H1 (cell line): ENCODE measurements around the gene ITPK1.

Source experiments
- EP300 ChIP-seq, 2 experiments: IDR thresholded peaks; 1 replicate in 1 of 2; 2 replicates in 1 of 2; pipeline ENCODE4 v1.6.1; 2011 to 2012; ENCODE audit warnings: low read depth in 2 of 2, low read length in 2 of 2, mild to moderate bottlenecking in 2 of 2, borderline replicate concordance in 1 of 2, inconsistent platforms in 1 of 2, moderate library complexity in 1 of 2
- POLR2A ChIP-seq, 2 experiments: IDR thresholded peaks; 1 replicate in 1 of 2; 2 replicates in 1 of 2; pipeline ENCODE4 v1.6.1; 2011; ENCODE audit warnings: low read depth in 2 of 2, low read length in 2 of 2, mild to moderate bottlenecking in 2 of 2; ENCODE audit errors: control extremely low read depth in 1 of 2
- POLR2AphosphoS5 ChIP-seq: IDR thresholded peaks from 2 replicates; pipeline ENCODE4 v1.6.1; 2011; ENCODE audit warnings: low read depth, low read length
- RXRA ChIP-seq: IDR thresholded peaks from 2 replicates; pipeline ENCODE4 v1.6.1; 2011; ENCODE audit warnings: low read depth, mild to moderate bottlenecking, low read length, moderate library complexity; ENCODE audit not compliant: insufficient read depth
- TCF12 ChIP-seq: IDR thresholded peaks from 2 replicates; pipeline ENCODE4 v1.6.1; 2011; ENCODE audit warnings: low read depth, mild to moderate bottlenecking, low read length
- TF ChIP-seq, protein P1 (sequence below), 3 experiments: IDR thresholded peaks; 1 replicate in 2 of 3; 2 replicates in 1 of 3; pipeline versions ENCODE4 v1.5.1 to v1.6.1; 2011; ENCODE audit warnings: low read length in 3 of 3, mild to moderate bottlenecking in 3 of 3, inconsistent platforms in 2 of 3, low read depth in 1 of 3, moderate library complexity in 1 of 3; ENCODE audit not compliant: insufficient read depth in 1 of 3; ENCODE audit errors: control extremely low read depth in 1 of 3

DNA sequence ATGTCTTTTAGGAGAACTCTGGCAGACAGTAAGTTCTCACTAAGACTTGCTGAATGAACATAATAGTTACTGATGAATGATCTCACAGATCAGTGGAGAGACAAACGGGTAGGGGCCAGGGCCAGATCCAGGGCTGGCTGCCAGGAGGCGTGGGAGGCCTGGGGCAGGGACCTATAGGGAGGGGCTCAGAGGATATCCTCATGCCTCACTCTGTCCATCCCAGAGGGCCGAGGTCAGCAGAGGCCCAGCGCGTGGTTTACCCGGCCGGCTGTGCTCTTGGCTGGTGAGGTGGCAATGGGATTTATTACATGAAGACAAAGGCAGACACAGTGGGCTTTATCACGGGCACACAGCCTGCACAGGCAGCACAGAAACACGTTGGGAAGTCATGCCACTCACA, 107.3 kb downstream of the ITPK1 start:
- TF ChIP-seq RXRA (no peak), POLR2AphosphoS5 (no peak), EP300 (IDR thresholded peaks at IDR 0.05; ENCODE audit: borderline replicate concordance in 1 of 2, low read depth in 2 of 2, low read length in 2 of 2) (no peak), POLR2A (IDR thresholded peaks at IDR 0.05; ENCODE audit: control extremely low read depth in 1 of 2, low read depth in 2 of 2, low read length in 2 of 2) (no peak), TCF12 (no peak)
- TF ChIP-seq, protein P1, sequence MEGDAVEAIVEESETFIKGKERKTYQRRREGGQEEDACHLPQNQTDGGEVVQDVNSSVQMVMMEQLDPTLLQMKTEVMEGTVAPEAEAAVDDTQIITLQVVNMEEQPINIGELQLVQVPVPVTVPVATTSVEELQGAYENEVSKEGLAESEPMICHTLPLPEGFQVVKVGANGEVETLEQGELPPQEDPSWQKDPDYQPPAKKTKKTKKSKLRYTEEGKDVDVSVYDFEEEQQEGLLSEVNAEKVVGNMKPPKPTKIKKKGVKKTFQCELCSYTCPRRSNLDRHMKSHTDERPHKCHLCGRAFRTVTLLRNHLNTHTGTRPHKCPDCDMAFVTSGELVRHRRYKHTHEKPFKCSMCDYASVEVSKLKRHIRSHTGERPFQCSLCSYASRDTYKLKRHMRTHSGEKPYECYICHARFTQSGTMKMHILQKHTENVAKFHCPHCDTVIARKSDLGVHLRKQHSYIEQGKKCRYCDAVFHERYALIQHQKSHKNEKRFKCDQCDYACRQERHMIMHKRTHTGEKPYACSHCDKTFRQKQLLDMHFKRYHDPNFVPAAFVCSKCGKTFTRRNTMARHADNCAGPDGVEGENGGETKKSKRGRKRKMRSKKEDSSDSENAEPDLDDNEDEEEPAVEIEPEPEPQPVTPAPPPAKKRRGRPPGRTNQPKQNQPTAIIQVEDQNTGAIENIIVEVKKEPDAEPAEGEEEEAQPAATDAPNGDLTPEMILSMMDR (IDR thresholded peaks at IDR 0.05; ENCODE audit: control extremely low read depth in 1 of 3, insufficient read depth in 1 of 3, low read depth in 1 of 3, low read length in 3 of 3) = no peak
